Liver (tissue), 9 donors: ENCODE data around the gene C11orf21. TPM values are rescaled to one million over a fixed set of nuclear protein-coding genes. Genes with fewer than 3 reads are reported as not detected.

Experiments used
- DNase-seq: peaks from one replicate; pipeline ENCODE4 v3.0.0-alpha.2; 2017; ENCODE audit warnings: low spot score
- H3K27ac ChIP-seq, 2 donors: one replicate each; pipeline ENCODE4 v1.7.0; 2013; ENCODE audit warnings: inconsistent platforms in 2 of 2, low read length in 2 of 2, control low read depth in 1 of 2, low read depth in 1 of 2, mild to moderate bottlenecking in 1 of 2
- H3K27me3 ChIP-seq, 4 donors: one replicate each; pipeline versions ENCODE4 v1.6.1 to v1.7.0; 2013; ENCODE audit warnings: low read length in 3 of 4, inconsistent platforms in 1 of 4, mild to moderate bottlenecking in 1 of 4, moderate library complexity in 1 of 4; ENCODE audit not compliant: control insufficient read depth in 4 of 4, insufficient read depth in 4 of 4
- H3K36me3 ChIP-seq, 4 donors: one replicate each; pipeline versions ENCODE4 v1.6.1 to v1.7.0; 2013; ENCODE audit warnings: low read length in 3 of 4, mild to moderate bottlenecking in 3 of 4, low read depth in 1 of 4, moderate library complexity in 1 of 4; ENCODE audit not compliant: control insufficient read depth in 4 of 4, insufficient read depth in 3 of 4
- H3K4me1 ChIP-seq, 4 donors: one replicate each; pipeline versions ENCODE4 v1.6.1 to v1.7.0; 2013; ENCODE audit warnings: low read length in 3 of 4, mild to moderate bottlenecking in 3 of 4, moderate library complexity in 1 of 4; ENCODE audit not compliant: control insufficient read depth in 4 of 4, insufficient read depth in 4 of 4
- H3K4me3 ChIP-seq, 3 donors: one replicate each; pipeline versions ENCODE4 v1.6.1 to v1.7.0; 2013; ENCODE audit warnings: low read length in 3 of 3, control low read depth in 1 of 3, low read depth in 1 of 3, mild to moderate bottlenecking in 1 of 3
- H3K9ac ChIP-seq, 2 donors: one replicate each; pipeline ENCODE4 v1.7.0; 2013; ENCODE audit warnings: low read length in 2 of 2, mild to moderate bottlenecking in 2 of 2, moderate library complexity in 2 of 2, control low read depth in 1 of 2, low read depth in 1 of 2
- H3K9me3 ChIP-seq, 4 donors: one replicate each; pipeline versions ENCODE4 v1.6.1 to v1.7.0; 2013; ENCODE audit warnings: low read length in 3 of 4; ENCODE audit not compliant: control insufficient read depth in 4 of 4
- EGR1 ChIP-seq, 2 donors: IDR thresholded peaks; 2 replicates each; pipeline ENCODE4 v1.6.1; 2016 to 2018; ENCODE audit warnings: antibody characterized with exemption in 2 of 2, low read depth in 2 of 2
- GABPA ChIP-seq, 2 donors: IDR thresholded peaks in 1 of 2; conservative IDR thresholded peaks in 1 of 2; 2 replicates each; pipeline ENCODE4 v1.6.1; 2016; ENCODE audit warnings: antibody characterized with exemption in 2 of 2, mild to moderate bottlenecking in 1 of 2, moderate library complexity in 1 of 2
- HNF4A ChIP-seq, 2 donors: conservative IDR thresholded peaks; 2 replicates each; pipeline ENCODE4 v1.6.1; 2016; ENCODE audit warnings: antibody characterized with exemption in 2 of 2, mild to moderate bottlenecking in 2 of 2
- RAD21 ChIP-seq, 2 donors: IDR thresholded peaks; 2 replicates each; pipeline ENCODE4 v1.6.1; 2016; ENCODE audit warnings: antibody characterized with exemption in 2 of 2, mild to moderate bottlenecking in 2 of 2
- YY1 ChIP-seq: IDR thresholded peaks from 2 replicates; pipeline ENCODE4 v1.6.1; 2016; ENCODE audit warnings: antibody characterized with exemption, mild to moderate bottlenecking
- WGBS: extraction: QIAGEN DNeasy Blood & Tissue Kit; methylation state at CpG from one replicate; pipeline ENCODE4 v1.1.7; 2013; 5-methylcytosine and 5-hydroxymethylcytosine counted together
- polyA plus RNA-seq, 2 donors: library from polyadenylated mRNA; stranded (reverse) in 1 of 2; unstranded in 1 of 2; fragments of 200-250 nt in 1 of 2; fragments of >200 nt in 1 of 2; fragmentation: Nextera tagmentation in 1 of 2; extraction: Ambion mirVana in 1 of 2; gene quantifications; one replicate each; pipeline versions ENCODE4 v1.2.1 to v1.2.3, GENCODE V29; 2013 to 2015
- total RNA-seq, 2 donors: library from RNA; depleted of rRNA; stranded (reverse); fragments of >200 nt; gene quantifications; one replicate each; pipeline ENCODE4 v1.2.3, GENCODE V29; 2014
- TF ChIP-seq, protein P1 (sequence below): IDR thresholded peaks from 2 replicates; pipeline ENCODE4 v1.6.1; 2016; ENCODE audit warnings: antibody characterized with exemption, mild to moderate bottlenecking
- TF ChIP-seq, protein P2 (sequence below): IDR thresholded peaks from 2 replicates; pipeline ENCODE4 v1.6.1; 2016; ENCODE audit warnings: antibody characterized with exemption
- donor health status: healthy.
- donor health status: healthy.
- donor health status: healthy.
- donor health status: healthy.
- donor health status: healthy.

C11orf21 gene
- total and polyA plus RNA-seq, 4 donors, result 0.14 to 16.2 (median 0.44) TPM

DNA sequence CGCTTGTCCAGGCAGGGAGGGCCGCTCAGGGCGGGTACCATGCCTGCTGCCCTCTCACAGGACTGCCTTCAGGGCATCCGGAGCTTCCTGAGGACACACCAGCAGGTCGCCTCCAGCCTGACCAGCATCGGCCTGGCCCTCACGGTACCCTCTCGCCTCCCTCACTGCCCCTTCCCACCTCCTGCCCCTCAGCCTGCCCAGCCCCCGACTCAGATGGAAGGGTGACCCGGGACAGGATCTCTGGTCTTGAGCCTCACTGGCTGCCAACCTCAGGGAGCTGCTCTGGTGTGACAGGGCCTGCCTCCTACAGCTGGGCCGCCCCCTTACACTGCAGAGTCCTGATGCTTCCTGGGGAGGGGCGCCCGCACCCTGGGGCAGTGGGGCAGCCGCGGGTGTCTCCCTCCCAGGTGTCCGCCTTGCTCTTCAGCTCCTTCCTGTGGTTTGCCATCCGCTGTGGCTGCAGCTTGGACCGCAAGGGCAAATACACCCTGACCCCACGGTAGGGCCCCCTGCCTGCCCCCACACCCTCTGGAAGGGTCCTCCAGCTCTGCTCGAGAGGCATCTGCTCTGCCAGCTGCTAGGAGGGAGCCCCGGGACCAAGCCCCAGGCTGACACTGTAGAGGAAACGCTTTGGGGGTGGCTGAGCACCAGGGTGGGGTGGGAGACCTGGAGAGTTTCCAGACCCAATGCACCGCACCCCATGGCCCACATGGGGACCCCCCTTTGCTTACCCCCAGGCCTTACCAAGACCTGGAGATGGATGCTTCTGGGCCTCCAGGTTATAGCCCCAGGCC lies 14.6 kb upstream of the C11orf21 start:
- no peaks in the 10 kb centered on the region for H3K9me3 ChIP-seq
- 92% methylated on average over 23 of the region's 23 CpGs for WGBS
- H3K4me1 ChIP-seq, result peaks cover 14 to 31% (median 22%) of the 10 kb centered on the region in 4 donors
- H3K27ac ChIP-seq, result no peak overlapping the region
- no peaks in the 10 kb centered on the region for H3K36me3 ChIP-seq
- H3K4me3 ChIP-seq, result no peak overlapping the region
- no peaks in the 10 kb centered on the region for H3K27me3 ChIP-seq
- no peak overlapping the region for H3K9ac ChIP-seq
- no peak for TF ChIP-seq GABPA (IDR thresholded peaks at IDR 0.05 in 1 of 2, conservative IDR thresholded peaks at IDR 0.05 in 1 of 2)
- no peak for TF ChIP-seq EGR1 (IDR thresholded peaks at IDR 0.05; ENCODE audit: low read depth in 2 of 2)
- no peak for TF ChIP-seq HNF4A (conservative IDR thresholded peaks at IDR 0.05)
- no peak for TF ChIP-seq RAD21 (IDR thresholded peaks at IDR 0.05)
- TF ChIP-seq YY1, result no peak
- peak; percentile 39 for DNase-seq

DNA sequence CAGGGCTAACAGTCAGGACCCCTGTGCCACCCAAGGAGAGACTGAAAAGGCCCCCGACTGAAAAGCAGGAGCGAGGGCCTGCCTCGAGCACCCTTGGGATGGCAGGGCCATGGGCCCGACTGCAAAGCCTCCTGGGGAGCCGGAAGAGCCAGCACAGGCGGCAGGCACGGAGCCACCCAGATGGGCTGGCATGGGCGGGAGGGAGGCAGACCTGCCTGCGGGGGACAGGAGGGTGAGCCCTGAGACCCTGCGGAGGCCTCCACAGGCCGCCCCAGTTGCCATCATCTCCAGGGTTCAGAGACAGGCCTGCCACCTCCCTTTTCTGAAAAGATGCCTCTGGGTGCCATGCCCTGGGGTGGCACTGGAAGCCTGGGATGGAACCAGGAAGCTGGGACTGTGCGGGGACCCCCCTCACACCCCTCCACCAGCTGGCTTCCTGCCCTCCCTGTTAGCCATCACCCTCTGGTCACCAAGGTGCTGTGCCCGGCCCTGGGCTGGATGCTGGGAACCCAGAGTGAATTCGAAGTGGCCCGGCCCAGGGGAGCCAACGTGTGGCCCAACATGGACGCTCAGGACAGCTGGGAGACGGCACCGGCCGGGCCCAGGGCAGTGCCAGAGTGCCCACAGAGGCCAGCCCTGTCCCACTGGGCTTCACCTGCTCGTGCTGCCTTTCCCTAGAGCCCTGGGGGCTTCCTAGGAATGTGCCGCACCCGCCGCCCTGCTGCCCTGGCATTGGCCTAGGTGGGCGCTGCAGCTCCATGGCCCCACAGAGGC lies 13.9 kb upstream of the C11orf21 start:
- H3K4me1 ChIP-seq, result peaks cover 9 to 23% (median 14%) of the 10 kb centered on the region in 4 donors
- no peak overlapping the region for H3K9ac ChIP-seq
- WGBS, result 90% methylated on average over 25 of the region's 25 CpGs
- TF ChIP-seq, protein P1, sequence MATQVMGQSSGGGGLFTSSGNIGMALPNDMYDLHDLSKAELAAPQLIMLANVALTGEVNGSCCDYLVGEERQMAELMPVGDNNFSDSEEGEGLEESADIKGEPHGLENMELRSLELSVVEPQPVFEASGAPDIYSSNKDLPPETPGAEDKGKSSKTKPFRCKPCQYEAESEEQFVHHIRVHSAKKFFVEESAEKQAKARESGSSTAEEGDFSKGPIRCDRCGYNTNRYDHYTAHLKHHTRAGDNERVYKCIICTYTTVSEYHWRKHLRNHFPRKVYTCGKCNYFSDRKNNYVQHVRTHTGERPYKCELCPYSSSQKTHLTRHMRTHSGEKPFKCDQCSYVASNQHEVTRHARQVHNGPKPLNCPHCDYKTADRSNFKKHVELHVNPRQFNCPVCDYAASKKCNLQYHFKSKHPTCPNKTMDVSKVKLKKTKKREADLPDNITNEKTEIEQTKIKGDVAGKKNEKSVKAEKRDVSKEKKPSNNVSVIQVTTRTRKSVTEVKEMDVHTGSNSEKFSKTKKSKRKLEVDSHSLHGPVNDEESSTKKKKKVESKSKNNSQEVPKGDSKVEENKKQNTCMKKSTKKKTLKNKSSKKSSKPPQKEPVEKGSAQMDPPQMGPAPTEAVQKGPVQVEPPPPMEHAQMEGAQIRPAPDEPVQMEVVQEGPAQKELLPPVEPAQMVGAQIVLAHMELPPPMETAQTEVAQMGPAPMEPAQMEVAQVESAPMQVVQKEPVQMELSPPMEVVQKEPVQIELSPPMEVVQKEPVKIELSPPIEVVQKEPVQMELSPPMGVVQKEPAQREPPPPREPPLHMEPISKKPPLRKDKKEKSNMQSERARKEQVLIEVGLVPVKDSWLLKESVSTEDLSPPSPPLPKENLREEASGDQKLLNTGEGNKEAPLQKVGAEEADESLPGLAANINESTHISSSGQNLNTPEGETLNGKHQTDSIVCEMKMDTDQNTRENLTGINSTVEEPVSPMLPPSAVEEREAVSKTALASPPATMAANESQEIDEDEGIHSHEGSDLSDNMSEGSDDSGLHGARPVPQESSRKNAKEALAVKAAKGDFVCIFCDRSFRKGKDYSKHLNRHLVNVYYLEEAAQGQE, result no peak
- TF ChIP-seq, protein P2, sequence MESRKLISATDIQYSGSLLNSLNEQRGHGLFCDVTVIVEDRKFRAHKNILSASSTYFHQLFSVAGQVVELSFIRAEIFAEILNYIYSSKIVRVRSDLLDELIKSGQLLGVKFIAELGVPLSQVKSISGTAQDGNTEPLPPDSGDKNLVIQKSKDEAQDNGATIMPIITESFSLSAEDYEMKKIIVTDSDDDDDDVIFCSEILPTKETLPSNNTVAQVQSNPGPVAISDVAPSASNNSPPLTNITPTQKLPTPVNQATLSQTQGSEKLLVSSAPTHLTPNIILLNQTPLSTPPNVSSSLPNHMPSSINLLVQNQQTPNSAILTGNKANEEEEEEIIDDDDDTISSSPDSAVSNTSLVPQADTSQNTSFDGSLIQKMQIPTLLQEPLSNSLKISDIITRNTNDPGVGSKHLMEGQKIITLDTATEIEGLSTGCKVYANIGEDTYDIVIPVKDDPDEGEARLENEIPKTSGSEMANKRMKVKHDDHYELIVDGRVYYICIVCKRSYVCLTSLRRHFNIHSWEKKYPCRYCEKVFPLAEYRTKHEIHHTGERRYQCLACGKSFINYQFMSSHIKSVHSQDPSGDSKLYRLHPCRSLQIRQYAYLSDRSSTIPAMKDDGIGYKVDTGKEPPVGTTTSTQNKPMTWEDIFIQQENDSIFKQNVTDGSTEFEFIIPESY, result no peak
- H3K36me3 ChIP-seq, result no peaks in the 10 kb centered on the region
- H3K9me3 ChIP-seq, result no peaks in the 10 kb centered on the region
- no peak overlapping the region for H3K27ac ChIP-seq
- peak; percentile 41 for DNase-seq
- H3K4me3 ChIP-seq, result no peak overlapping the region
- H3K27me3 ChIP-seq, result no peaks in the 10 kb centered on the region
